PFSK-1 (cell line): ENCODE results near the gene GORASP1.

Experiments
- FOXP2 ChIP-seq: optimal IDR thresholded peaks from 2 replicates; pipeline ENCODE3; 2011; ENCODE audit warnings: borderline replicate concordance, control low read depth, inconsistent platforms; ENCODE audit not compliant: insufficient read depth; ENCODE audit errors: extremely low read length, extremely low read depth
- POLR2AphosphoS5 ChIP-seq: IDR thresholded peaks from 2 replicates; pipeline ENCODE4 v1.6.1; 2012; ENCODE audit warnings: low read depth, mild to moderate bottlenecking, control low read depth, low read length, moderate library complexity
- SIN3A ChIP-seq: IDR thresholded peaks from 2 replicates; pipeline ENCODE4 v1.6.1; 2012; ENCODE audit warnings: mild to moderate bottlenecking, low read length, moderate library complexity, borderline replicate concordance; ENCODE audit not compliant: insufficient read depth
- TAF1 ChIP-seq: IDR thresholded peaks from 2 replicates; pipeline ENCODE4 v1.6.1; 2012; ENCODE audit warnings: low read length, control low read depth, borderline replicate concordance; ENCODE audit not compliant: insufficient read depth
- TF ChIP-seq, protein P1 (sequence below), 2 experiments: IDR thresholded peaks; 2 replicates each; pipeline versions ENCODE4 v1.6.1 to v1.8.0; 2011 to 2012; ENCODE audit warnings: low read depth in 2 of 2, low read length in 2 of 2, control low read depth in 1 of 2, inconsistent platforms in 1 of 2, mild to moderate bottlenecking in 1 of 2, moderate library complexity in 1 of 2; ENCODE audit not compliant: insufficient read depth in 1 of 2

GORASP1 gene

GRCh38 chr3:39144095-39144747, 36.8 kb upstream of the GORASP1 start:
- TF ChIP-seq TAF1 (no peak), POLR2AphosphoS5 (no peak), SIN3A (no peak), FOXP2 (no peak)
- TF ChIP-seq, protein P1, sequence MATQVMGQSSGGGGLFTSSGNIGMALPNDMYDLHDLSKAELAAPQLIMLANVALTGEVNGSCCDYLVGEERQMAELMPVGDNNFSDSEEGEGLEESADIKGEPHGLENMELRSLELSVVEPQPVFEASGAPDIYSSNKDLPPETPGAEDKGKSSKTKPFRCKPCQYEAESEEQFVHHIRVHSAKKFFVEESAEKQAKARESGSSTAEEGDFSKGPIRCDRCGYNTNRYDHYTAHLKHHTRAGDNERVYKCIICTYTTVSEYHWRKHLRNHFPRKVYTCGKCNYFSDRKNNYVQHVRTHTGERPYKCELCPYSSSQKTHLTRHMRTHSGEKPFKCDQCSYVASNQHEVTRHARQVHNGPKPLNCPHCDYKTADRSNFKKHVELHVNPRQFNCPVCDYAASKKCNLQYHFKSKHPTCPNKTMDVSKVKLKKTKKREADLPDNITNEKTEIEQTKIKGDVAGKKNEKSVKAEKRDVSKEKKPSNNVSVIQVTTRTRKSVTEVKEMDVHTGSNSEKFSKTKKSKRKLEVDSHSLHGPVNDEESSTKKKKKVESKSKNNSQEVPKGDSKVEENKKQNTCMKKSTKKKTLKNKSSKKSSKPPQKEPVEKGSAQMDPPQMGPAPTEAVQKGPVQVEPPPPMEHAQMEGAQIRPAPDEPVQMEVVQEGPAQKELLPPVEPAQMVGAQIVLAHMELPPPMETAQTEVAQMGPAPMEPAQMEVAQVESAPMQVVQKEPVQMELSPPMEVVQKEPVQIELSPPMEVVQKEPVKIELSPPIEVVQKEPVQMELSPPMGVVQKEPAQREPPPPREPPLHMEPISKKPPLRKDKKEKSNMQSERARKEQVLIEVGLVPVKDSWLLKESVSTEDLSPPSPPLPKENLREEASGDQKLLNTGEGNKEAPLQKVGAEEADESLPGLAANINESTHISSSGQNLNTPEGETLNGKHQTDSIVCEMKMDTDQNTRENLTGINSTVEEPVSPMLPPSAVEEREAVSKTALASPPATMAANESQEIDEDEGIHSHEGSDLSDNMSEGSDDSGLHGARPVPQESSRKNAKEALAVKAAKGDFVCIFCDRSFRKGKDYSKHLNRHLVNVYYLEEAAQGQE (IDR thresholded peaks at IDR 0.05; ENCODE audit: insufficient read depth in 1 of 2, low read depth in 2 of 2, low read length in 2 of 2): no peak

GRCh38 chr3:39143051-39143885, 35.8 kb upstream of the GORASP1 start:
- TF ChIP-seq SIN3A (no peak), POLR2AphosphoS5 (no peak), FOXP2 (no peak), TAF1 (no peak)
- TF ChIP-seq, protein P1 (IDR thresholded peaks at IDR 0.05; ENCODE audit: insufficient read depth in 1 of 2, low read depth in 2 of 2, low read length in 2 of 2): no peak

DNA sequence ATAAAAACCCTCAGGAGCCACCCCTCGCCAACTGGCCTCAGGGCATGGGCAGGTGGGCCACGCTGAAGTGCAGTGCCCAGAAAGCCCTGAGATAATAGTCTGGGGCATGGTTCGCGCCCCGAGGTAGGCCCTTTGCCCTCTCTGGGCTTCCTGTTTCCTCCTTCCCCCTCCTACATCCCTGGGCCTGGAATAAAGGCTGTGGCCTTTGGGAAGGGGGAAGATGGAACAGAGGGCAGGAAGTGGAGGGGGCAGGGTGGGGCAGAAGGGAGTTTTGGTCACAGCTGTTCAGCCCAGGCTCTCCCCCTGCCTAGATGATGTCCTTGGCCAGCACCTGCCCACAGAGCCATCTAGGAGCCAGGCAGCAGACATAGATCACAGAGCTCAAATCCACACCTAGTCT, 34.6 kb upstream of the GORASP1 start:
- TF ChIP-seq FOXP2 (no peak), SIN3A (no peak), TAF1 (no peak), POLR2AphosphoS5 (no peak; the same call in 1 of the 2 replicates)
- TF ChIP-seq, protein P1 (IDR thresholded peaks at IDR 0.05; ENCODE audit: insufficient read depth in 1 of 2, low read depth in 2 of 2, low read length in 2 of 2): no peak

DNA sequence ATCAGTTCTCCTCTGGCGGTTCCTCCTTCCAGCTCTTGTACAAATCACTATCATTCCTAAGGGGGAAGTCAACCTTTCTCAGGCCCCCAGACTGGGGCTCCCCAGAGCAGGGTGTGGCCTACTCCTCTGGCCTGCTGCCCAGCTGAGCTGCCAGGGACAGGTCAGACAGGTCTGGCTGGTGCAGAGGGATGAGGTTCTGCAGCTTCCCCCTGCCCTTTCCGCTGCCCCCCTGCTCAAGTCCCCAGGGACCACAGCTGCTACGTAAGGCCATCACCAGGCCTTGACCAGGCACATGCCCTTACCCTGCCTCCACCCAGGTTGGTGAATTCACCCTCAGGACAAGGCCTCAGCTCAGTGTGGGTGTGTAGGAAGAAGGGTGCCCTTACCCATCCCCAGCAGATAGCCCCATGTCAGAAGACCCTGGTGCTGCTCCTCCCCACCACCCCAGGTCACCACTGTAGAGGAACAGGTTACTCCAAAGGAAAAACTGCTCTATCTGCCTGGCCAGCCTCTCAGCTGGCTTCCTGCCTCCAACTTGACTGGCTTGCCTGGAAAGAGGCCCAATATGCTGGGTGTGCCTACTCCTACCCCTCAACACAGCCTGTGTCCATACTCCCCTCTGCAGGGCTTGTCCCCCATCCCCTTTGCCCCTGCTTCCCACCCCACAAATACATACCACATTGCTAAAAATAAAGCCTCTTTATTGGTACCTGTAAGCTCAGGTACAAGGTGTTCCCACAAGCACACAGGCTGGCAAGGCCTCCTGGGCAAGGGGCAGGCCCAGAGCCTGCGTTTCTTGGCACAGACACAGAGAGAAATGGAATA, 34.0 kb upstream of the GORASP1 start:
- TF ChIP-seq SIN3A (no peak), FOXP2 (no peak), POLR2AphosphoS5 (no peak), TAF1 (no peak)
- TF ChIP-seq, protein P1 (IDR thresholded peaks at IDR 0.05; ENCODE audit: insufficient read depth in 1 of 2, low read depth in 2 of 2, low read length in 2 of 2): no peak
